HG03064 (cell line): Measurements from ENCODE around the gene COL6A3.
"Not testable (repeated sequence)": the region's sequence is repeated elsewhere in the genome, so short reads cannot be mapped to it uniquely, and the experiment has no call there.

ENCODE experiments used
- ATAC-seq: cut with Tn5 transposase; IDR thresholded peaks from one replicate; pipeline ENCODE4 v1.9.1; 2021; ENCODE audit warnings: low read depth; ENCODE audit not compliant: unreplicated experiment

The COL6A3 gene

GRCh38 chr2:237390235-237390634 is 23.7 kb downstream of the COL6A3 start:
- no peak for ATAC-seq

GRCh38 chr2:237389831-237390230 is 24.1 kb downstream of the COL6A3 start:
- ATAC-seq: no peak

GRCh38 chr2:237388036-237388435 is 25.9 kb downstream of the COL6A3 start:
- no peak for ATAC-seq

- ATAC-seq: no peak
These were observed 29.3 kb downstream of the COL6A3 start for GRCh38 chr2:237384672-237385020.

GRCh38 chr2:237383991-237384671 is 29.8 kb downstream of the COL6A3 start:
- ATAC-seq: no peak

GRCh38 chr2:237380768-237381167 is 33.2 kb downstream of the COL6A3 start:
- ATAC-seq: no peak

- no peak for ATAC-seq
These were observed 34.3 kb downstream of the COL6A3 start for GRCh38 chr2:237379636-237380035.

GRCh38 chr2:237378650-237379049 is 35.3 kb downstream of the COL6A3 start:
- ATAC-seq: no peak

GRCh38 chr2:237374284-237375060 is 39.5 kb downstream of the COL6A3 start:
- ATAC-seq: no peak

- ATAC-seq: no peak
These were observed 42.1 kb downstream of the COL6A3 start for GRCh38 chr2:237371856-237372255.

GRCh38 chr2:237365671-237366070 is 48.3 kb downstream of the COL6A3 start:
- no peak for ATAC-seq

- ATAC-seq: no peak
These were observed 49.3 kb downstream of the COL6A3 start for GRCh38 chr2:237364655-237365054.

- ATAC-seq: no peak
These were observed 52.6 kb downstream of the COL6A3 start for GRCh38 chr2:237361194-237362004.

- ATAC-seq: no peak
These were observed 53.8 kb downstream of the COL6A3 start for GRCh38 chr2:237359894-237360780.

GRCh38 chr2:237359518-237359840 is 54.5 kb downstream of the COL6A3 start:
- ATAC-seq: no peak

- ATAC-seq: no peak
These were observed 55.0 kb downstream of the COL6A3 start for GRCh38 chr2:237358721-237359517.

- no peak for ATAC-seq
These were observed 58.3 kb downstream of the COL6A3 start for GRCh38 chr2:237355701-237356100.

GRCh38 chr2:237354892-237355291 is 59.1 kb downstream of the COL6A3 start:
- no peak for ATAC-seq

- ATAC-seq: not testable (repeated sequence)
These were observed 59.8 kb downstream of the COL6A3 start for GRCh38 chr2:237354172-237354571.

- no peak for ATAC-seq
These were observed 60.7 kb downstream of the COL6A3 start for GRCh38 chr2:237353215-237353614.
